T-helper 9 cell (primary cell): ENCODE results near the gene PTPRS.
"Not testable (repeated sequence)": the region's sequence is repeated elsewhere in the genome, so short reads cannot be mapped to it uniquely, and the experiment has no call there.

Source experiments
- DNase-seq: peaks from one replicate; pipeline ENCODE4 v3.0.0-alpha.2; 2020
- total RNA-seq, 2 donors: gene quantifications; one replicate each; lab custom pipeline; 2026; lab: John Stamatoyannopoulos, UW

PTPRS gene
- total RNA-seq = 0.48 to 0.49 reads per million in 2 donors

DNA sequence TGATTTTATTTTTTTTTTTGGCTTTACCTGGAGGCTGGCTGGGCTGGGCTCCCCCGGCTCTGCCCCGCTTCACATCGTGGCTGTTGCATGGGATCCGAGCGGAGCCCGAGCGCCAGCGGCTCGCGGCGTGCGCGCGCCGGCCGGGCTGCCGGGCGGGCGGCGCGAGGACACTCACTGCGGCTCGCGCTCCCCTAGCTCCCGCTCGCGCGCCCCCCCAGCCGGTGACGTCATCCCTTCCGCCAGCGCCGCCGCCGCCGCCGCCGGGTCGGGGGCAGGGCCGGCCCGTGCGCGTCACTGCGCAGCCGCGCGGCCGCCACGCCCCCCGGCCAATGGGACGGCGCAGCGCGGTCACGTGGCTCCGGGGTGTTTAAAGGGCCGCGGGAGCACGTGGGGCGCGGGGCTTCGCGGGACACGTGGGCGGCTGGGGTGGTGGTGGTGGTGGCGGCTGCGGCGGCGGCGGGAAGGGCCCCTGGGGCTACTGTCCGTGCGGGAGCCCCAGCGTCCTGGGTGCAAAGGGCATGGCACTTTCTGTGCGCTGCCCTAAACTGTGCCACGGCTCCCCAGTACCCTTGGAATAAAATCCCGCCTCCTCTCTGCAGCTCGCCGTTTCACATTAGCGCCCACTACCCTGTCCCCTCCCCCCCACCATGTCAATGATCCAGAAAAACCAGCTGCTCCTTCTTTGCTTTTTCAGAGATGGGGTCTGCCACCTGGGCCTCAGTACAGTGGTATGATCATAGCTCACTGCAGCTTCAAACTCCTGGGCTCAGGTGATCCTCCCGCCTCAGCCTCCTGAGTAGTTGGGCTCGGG, at the start of gene PTPRS:
PTPRS (minus strand) TSS at position 176 of the 811 bp plus-strand sequence. CDS start 54,672 bp downstream, outside the sequence.
- DNase-seq = peak; percentile 23

DNA sequence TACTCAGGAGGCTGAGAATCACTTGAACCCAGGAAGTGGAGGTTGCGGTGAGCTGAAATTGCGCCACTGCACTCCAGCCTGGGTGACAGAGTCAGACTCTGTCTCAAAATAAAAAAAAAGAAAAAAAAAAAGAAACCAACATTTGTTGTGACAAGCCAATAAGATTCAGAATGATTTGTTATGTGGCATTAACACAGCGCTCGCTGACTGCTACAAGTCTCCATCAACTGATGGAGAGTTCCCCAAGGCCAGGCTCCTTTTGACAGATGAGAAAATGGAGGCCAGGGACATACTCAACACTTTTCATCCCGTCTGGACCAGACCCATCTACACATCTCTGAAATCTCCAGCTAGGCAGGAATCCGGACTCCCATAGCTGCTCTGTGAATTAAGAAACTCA, 48.7 kb upstream of the PTPRS start:
- DNase-seq = no peak

DNA sequence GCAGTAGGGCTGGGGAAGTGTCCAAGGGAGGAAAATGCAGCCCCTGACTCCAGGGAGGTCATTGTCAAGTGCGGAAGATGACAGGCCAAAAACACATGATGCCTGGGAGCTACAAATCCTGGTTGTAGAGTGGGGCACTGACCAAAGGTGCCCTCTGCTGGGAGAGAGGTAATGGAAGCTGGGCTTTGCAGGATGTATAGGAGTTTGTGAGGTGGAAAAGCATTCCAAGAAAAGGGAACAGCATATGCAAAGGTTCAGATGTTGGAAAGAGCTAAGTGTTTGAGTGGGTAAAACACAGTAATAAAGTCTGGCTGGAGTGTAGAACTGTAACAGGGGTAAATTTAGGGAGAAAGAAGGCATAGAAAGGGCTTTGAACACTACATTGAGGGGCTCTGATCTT, 46.9 kb upstream of the PTPRS start:
- DNase-seq = no peak

DNA sequence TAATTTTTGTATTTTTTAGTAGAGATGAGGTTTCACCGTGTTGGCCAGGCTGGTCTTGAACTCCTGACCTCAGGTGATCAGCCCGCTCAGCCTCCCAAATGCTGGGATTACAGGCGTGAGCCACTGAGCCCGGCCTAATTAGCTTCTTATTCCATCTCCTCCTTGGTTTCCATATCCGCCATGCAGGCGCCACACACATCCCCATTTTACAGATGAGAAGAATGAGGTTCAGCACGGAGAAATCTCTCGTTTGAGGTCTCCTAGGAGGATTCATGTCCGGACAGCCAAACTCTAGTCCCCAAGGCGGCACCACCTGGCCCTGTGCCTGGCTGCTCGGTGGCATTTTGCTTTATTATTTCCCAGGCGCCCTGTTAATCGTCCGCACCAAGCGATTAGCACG, 46.2 kb upstream of the PTPRS start:
- no peak for DNase-seq

DNA sequence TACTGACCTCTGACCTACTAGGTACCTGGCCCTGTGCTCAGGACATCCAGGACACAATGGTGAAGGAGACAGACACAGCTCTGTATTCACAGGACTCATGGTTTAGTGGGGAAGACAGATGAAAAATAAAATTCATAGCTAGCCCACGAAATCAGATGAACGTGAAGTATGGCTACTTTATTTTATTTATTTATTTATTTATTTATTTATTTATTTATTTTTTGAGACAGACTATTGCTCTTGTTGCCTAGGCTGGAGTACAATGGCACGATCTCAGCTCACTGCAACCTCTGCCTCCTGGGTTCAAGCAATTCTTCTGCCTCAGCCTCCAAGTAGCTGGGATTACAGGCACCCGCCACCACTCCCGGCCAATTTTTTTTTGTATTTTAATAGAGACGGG, 40.6 kb upstream of the PTPRS start:
- not testable (repeated sequence) for DNase-seq

DNA sequence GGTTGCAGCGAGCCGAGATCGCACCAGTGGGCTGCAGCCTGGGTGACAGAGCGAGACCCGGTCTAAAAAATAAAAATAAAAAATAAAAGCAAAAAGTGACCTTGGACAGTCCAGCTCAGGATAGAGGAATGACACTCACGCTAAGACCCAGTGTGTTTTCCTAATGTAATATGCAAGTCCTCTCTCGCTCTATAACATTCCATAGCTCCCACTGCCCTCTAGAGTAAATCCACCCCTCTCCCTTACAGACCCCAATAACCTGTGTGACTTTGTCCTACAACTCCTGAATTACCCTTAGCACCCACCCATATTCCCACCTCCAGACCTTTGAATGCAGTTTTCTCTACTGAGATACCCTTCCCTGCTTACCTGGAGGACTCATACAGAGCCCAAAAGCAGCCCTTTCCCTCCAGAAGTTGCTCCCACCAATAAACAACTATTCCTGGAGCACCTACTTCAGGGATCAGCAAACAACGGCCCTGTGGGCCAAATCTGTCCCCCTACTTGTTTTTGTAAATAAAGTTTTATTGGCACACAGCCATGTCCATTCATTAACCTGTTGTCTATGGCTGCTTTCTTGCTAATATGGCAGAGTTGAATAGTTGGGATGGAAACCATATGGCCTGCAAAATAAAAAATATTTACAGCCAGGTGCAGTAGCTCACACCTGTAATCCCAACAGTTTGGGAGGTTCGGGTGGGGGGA, 39.8 kb upstream of the PTPRS start:
- no peak for DNase-seq

DNA sequence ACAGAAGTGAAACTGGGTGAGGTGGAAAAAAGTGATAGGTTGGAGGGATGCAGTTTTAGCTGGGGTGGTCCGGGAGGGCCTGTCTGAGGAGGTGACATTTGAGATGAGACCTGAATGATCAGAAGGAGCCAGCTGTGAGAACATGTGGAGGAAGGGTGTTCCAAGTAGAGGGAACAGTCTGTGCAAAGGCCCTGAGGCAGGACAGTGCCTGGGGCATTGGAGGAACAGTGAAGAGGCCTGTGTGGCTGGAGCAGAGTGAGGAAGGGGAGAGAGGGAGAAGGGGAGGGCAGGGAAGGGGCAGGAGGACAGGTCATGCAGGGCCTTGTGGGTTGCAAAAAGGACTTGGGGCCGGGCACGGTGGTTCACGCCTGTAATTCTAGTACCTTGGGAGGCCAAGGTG, 36.3 kb upstream of the PTPRS start:
- DNase-seq = no peak

DNA sequence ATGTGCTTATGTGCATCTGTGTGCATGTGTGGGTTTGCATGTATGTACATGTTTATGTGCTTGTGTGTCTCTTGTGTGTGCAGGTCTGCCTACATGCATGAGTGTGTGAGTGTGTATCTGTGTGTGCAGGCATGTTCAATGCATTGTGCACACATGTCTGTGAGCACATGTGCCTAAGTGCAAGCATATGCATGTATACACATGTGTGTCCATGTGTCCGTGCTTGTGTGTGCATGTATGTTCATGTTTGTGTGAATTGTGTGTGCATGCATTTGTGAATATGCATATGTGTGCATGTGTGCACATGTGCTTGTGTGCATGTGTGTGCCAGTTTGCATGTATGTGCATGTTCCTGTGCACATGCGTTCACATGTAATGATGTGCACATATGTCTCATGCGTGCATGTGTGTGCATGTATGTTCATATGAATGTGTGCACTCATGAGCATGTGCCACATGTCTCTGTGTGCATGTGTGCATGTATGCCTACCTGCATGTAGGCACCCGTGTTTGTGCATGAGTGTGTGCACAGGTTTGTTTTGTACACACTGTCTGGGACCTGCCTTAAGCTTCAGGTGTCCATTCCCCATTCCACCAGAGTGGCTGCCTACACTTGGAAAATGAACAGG, 32.1 kb upstream of the PTPRS start:
- DNase-seq = no peak

DNA sequence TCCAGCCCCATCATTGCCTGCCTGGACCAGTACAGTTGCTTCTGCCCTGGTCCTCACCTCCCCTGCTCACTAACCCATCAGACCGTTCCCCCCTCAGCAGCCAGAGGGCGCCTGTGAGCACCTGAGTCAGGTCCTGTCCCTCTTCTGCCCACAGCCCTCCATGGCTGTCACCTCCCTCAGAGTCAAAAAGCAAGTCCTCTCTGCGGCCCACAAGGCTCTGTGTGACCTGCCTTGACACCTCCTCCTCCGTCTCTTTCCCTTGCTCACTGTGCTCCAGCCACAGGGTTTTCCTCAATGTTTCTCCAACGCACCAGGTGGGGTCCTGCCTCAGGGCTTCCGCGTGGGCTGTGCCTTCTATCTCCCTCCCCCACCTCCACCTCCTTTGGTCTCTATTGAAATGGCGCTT, 29.4 kb upstream of the PTPRS start:
- DNase-seq = peak; percentile 18

DNA sequence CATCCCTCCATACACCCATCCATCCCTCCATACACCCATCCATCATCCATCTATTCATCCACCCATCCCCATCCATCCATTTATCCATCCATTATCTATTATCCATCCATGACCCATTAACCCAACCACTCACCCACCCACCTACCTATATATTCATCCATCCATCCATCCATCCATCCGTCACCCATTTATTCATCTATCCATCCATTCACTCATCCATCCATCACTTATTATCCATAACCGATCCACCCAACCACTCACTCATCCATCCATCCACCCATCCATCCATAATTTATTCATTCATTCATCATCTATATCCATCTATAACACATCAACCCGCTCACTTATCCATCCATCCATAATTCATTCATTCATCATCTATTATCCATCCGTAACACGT, 28.7 kb upstream of the PTPRS start:
- DNase-seq = no peak

DNA sequence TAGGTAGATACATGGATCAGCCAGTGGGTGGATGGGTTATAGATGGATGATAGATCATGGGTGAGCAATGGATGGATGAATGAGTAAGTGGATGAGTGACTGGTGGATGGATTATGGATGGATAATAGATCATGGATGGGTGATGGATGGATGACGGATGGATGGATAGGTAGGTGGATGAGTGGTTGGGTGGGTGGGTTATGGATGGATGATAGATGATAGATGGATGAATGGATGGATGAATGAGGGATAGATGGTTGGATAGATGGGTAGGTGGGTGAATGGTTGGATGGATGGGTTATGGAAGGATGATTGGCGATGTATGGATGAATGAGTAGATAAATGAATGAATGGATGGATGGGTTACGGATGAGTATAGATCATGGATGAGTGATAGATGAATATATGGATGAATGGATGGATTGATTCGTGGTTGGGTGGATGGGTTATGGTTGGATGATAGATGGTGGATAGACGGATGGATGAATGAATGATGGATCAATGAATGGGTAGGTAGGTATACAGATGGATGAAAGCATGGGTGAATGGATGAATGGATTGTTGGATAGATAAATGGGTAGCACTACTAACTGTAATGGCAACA, 27.0 kb upstream of the PTPRS start:
- DNase-seq = no peak

DNA sequence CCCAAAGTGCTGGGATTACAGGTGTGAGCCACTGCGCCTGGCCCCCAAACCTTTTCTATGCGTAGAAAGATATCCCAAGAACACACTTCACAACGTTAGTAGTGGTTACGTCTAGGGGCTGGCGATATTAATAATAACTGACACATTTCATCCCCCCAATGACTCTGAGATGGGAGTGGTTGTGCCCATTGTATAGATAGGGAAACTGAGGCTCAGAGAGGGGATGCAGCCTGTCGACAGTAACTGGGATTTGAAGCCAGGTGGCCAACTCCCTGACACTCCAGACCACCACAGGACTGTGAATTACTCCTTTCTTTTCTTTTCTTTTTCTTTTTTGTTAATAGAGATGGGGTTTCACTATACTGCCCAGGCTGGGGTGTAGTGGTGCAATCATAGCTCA, 25.3 kb upstream of the PTPRS start:
- no peak for DNase-seq

DNA sequence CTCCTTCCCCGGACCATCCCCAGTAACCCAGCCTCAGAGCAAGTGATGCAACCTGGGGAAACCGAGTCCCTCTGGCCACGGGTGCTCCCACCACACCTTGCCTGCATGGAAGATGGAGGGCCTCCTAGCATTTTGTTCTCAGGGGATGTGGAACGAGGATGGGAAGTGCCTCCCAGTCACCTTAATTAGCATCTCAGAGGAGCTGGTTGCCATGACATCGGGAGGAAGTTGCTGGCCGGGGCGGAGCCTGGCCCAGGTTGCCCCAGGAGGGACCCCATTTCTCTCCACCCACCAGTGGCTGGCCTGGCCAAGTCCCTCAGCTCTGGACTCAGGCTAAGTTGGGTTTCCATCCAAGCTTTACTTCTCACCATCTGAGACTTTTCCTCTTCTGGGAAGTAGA, 24.1 kb upstream of the PTPRS start:
- no peak for DNase-seq

DNA sequence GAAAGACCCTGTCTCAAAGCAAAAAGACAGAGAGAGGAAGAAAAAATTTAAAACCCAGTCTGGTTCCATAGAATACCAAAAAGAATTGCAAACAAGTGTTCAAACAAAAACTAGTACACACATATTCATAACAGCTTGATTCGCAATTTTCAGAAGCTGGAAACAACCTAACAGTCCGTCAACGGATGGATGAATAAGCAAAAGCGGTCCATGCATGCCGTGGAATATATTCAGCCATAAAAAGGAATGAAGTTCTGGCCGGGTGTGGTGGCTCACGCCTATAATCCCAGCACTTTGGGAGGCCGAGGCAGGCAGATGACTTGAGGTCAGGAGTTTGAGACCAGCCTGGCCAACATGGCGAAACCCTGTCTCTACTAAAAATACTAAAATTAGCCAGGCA, 21.2 kb upstream of the PTPRS start:
- not testable (repeated sequence) for DNase-seq

DNA sequence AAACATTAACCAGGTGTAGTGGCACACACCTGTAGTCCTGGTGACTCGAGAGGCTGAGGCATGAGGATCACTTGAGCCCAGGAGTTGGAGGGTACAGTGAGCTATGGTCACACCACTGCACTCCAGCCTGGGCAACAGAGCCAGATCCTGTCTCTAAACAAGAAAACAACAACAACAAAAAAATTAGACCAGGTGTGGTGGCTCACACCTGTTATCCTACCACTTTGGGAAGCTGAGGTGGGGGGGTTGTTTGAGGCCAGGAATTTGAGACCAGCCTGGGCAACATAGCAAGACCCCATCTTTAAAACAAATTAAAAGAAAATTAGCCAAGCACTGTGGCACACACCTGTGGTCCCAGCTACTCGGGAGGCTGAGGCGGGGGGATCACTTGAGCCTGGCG, 20.8 kb upstream of the PTPRS start:
- DNase-seq = no peak

DNA sequence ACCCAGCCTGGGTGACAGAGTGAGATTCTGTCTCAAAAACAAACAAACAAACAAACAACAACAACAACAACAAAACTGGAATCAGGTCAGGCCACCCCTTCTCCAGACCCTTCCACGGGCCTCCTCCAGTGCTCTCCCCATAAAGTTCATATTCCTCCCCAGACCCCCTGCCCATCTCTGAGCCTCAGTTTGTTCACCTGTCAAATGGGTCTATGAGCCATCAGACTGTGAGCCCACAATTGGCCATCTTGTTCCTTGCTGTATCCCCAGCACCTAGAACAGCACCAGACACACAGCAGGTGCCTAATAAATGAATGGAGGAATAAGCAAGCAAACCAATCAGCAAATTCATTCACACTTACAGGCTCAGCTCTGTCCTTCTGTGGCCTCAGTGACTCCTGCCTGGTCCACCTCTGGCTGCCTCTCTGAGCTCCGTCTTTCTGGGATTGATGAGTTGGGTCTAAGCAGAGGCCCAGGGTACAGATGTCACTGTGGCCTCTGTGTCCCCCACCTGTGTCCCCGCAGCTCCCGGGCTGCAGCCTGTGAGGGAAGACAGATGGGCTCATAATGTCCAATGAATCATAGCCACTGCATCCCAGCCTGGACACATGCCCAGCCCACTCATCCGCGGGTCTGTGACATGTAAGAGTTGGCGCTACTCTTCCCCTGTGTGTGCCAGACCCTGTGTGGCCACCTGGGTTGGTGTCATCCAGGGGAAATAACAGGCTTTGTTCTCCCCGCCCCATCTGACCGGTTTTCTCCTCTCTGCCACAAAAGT, 19.6 kb upstream of the PTPRS start:
- DNase-seq = no peak

DNA sequence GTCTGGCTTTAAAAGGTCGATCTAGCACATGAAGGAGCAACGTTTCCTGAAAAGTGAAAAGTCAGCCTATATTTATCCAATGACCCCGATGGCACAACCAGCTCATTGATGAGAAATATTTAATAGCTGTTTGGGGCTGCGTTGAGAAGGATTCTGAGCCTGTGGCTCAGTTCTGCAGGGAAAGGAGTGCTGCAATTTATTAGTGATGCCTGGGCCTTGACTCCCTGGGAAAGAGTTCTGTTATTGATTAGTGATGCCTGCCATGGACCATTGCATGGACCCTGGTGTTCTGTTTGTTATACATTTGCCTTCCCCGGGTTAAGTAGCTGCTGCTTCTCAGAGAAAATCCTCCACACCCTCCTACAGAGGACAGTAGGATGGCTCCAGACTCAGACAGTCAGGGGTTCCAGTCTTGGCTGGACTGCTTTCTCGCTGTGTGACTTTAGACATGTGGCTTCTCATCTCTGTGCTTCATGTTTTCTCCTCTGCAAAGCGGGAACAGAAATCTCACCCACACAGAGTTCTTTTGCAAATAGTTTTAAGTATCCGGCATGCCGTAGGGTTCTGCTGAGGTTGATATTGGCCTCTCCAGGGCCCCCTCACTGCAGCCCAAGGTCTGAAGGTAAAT, 17.7 kb upstream of the PTPRS start:
- DNase-seq = no peak

DNA sequence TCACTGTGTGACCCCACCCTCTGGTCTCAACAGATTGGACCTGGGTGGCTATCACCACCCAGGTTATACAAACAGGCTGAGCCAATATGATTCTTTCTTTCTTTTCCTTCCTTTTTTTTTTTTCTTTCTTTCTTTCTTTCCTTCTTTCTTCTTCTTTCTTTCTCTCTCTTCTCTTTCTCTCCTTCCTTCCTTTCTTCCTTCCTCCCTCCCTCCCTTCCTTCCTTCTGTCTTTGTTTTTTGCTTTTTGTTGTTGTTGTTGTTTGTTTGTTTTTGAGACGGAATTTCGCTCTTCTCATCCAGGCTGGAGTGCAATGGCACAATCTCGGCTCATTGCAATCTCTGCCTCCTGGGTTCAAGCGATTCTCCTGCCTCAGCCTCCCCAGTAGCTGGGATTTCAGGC, 17.0 kb upstream of the PTPRS start:
- no peak for DNase-seq

DNA sequence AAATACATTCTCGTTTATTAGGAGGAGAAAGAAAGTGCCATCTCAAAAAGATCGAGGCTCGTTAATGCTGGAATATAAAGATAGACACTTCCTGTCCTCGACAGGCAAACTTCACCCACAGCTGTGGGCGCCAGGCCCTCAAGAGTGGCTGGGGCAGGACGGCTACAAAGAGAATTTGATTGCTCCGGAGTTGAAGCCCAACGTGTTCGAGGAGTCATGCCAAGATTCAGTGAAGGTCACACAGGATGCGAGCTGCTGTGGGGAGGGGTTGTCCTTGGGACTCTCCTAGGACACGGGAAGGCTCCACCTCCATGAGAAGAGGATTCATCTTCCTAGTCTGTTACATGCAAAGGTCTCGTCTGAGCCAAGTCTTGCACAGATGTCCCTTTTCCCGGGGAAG, 16.3 kb upstream of the PTPRS start:
- DNase-seq = no peak

DNA sequence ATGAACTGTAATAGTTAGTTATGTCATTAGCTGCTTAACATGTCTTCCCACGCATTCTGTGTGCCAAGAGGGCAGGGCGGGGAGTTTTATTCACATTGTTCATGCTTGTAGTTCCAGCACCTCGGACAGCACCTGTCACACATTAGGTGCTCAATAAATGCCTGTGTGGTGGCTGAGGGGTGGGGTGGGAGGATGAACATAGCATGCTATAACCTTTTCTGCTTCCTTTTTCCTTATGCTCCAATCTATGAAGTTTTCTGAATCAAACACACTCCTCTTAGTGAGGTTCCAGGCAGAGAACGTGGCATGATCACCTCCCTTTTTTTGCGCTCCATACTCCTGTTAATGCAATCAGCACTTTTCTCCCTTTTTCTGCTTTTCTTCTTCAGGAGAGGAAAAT, 15.8 kb upstream of the PTPRS start:
- DNase-seq = no peak

DNA sequence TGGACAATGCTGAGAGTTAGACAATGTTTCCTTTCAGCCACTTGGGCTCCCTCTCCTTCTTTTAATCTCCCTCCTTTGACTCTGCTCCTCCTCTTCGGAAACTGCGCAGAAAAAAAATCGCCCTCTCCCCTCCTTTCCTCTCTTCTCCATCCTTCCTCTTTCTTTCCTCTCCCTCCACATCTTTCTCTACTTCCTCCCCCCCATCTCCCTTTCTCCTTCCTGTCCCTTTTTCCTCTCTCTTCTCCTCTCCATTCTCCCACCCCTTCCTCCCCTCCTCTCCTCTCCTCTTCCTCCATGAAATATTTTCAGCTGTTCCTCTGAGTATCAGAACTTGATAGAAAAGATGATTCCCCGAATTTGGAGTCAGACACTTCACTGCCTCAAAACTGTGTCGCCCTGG, 15.1 kb upstream of the PTPRS start:
- DNase-seq = no peak

DNA sequence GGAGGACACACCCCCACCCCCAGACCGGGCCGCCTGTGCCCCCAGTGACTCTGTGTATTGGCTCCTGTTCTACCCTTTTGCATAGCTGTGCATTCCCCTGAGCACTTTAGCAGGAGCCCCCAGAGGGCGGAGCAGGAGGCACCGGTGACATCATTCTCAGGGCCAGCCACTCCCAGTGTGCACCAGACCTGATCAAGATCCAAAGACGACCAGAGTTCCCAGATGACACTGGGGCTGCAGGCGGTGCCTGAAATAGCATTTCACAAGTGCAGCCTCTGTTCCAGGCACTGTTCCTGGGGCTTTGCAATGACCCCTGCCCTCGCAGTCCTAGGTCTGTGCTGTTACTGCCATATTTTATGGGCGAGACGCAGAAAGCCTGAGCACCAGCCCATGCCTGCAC, 14.5 kb upstream of the PTPRS start:
- DNase-seq = no peak
